A549 (cell line): ENCODE measurements around the gene ANKRD33B. TPM values are rescaled to one million over a fixed set of nuclear protein-coding genes. Genes with fewer than 3 reads are reported as not detected.

Source experiments
- ATAC-seq, 2 experiments: fragments of 200-7000 bp in 1 of 2; fragments of >200 bp in 1 of 2; cut with Nextera tagmentation in 1 of 2; cut with Tn5 transposase in 1 of 2; 3 replicates each; pipeline versions ENCODE4 v1.8.0 to v1.9.1; 2018 to 2020; ENCODE audit warnings: mild to moderate bottlenecking in 1 of 2, moderate library complexity in 1 of 2
- CTCF ChIA-PET: fragments of 300-600 bp; sonication (Branson Sonifier 250); formaldehyde crosslinking; extraction: SDS; loops from one replicate; lab custom pipeline; 2021; ENCODE audit warnings: antibody characterized with exemption, inconsistent platforms; lab: Yijun Ruan, JAX
- POLR2A ChIA-PET: fragments of 350-600 bp; formaldehyde crosslinking; extraction: SDS; loops from one replicate; lab custom pipeline; 2021; ENCODE audit warnings: antibody characterized with exemption, inconsistent platforms; lab: Yijun Ruan, JAX
- DNase-seq, 2 experiments: peaks; one replicate each; pipeline versions ENCODE4 v3.0.0 to v3.0.0-alpha.2; 2011 to 2016; ENCODE audit warnings: low read depth in 1 of 2, low spot score in 1 of 2
- FAIRE-seq: peaks from 2 replicates; lab custom pipeline; 2011; peaks lifted over from hg19 to GRCh38; lab: Jason Lieb, UNC
- H3K27ac ChIP-seq, 2 experiments: fragments of >200 bp; sonication (Bioruptor Twin); formaldehyde crosslinking; 3 replicates each; pipeline ENCODE4 v1.5.1; 2016 to 2017
- H3K4me1 ChIP-seq: fragments of >200 bp; sonication (Bioruptor Twin); formaldehyde crosslinking; 3 replicates; pipeline ENCODE4 v1.6.1; 2016
- H3K4me2 ChIP-seq: fragments of >200 bp; sonication (Bioruptor Twin); formaldehyde crosslinking; 3 replicates; pipeline ENCODE4 v1.6.1; 2016
- H3K4me3 ChIP-seq: fragments of >200 bp; sonication (Bioruptor Twin); formaldehyde crosslinking; 3 replicates; pipeline ENCODE4 v1.5.1; 2016
- H3K9me3 ChIP-seq: fragments of >200 bp; sonication (Bioruptor Twin); formaldehyde crosslinking; 3 replicates; pipeline ENCODE4 v1.6.1; 2016
- ATOH8 ChIP-seq: fragments of 250-450 bp; sonication (Bioruptor Pico); IDR thresholded peaks from 2 replicates; pipeline ENCODE4 v1.5.0; 2020; ENCODE audit warnings: low read depth, mild to moderate bottlenecking, moderate library complexity
- CBX2 ChIP-seq: fragments of 200-600 bp; sonication (generic); IDR thresholded peaks from 2 replicates; pipeline ENCODE4 v1.6.1; 2016; ENCODE audit warnings: low read depth, mild to moderate bottlenecking, borderline replicate concordance
- EHMT2 ChIP-seq: fragments of 200-600 bp; sonication (generic); IDR thresholded peaks from 2 replicates; pipeline ENCODE4 v1.6.1; 2016; ENCODE audit warnings: antibody characterized with exemption, low read depth, mild to moderate bottlenecking, moderate library complexity
- FOSB ChIP-seq: fragments of 250-450 bp; sonication (Bioruptor Pico); IDR thresholded peaks from 2 replicates; pipeline ENCODE4 v1.5.0; 2020; ENCODE audit warnings: mild to moderate bottlenecking, moderate library complexity
- FOXS1 ChIP-seq: fragments of 250-450 bp; sonication (Bioruptor Pico); IDR thresholded peaks from 2 replicates; pipeline ENCODE4 v1.5.0; 2020; ENCODE audit warnings: mild to moderate bottlenecking, moderate library complexity
- HMGXB4 ChIP-seq: fragments of 250-450 bp; sonication (Bioruptor Pico); IDR thresholded peaks from 2 replicates; pipeline ENCODE4 v1.5.0; 2021; ENCODE audit warnings: mild to moderate bottlenecking, moderate library complexity, borderline replicate concordance
- KDM5A ChIP-seq: fragments of 200-600 bp; sonication (generic); IDR thresholded peaks from 2 replicates; pipeline ENCODE4 v1.6.1; 2016; ENCODE audit warnings: antibody characterized with exemption, mild to moderate bottlenecking
- MYC ChIP-seq: IDR thresholded peaks from 2 replicates; pipeline ENCODE4 v1.6.1; 2012; ENCODE audit warnings: mild to moderate bottlenecking, inconsistent platforms, low read length, improper control_type of control experiment, borderline replicate concordance
- NFE2L2 ChIP-seq: fragments of 150-350 bp; conservative IDR thresholded peaks from 2 replicates; pipeline ENCODE4 v1.6.1; 2014; ENCODE audit warnings: low read length
- NR3C1 ChIP-seq: fragments of >200 bp; sonication (Bioruptor Twin); formaldehyde crosslinking; IDR thresholded peaks from 3 replicates; pipeline ENCODE4 v1.6.1; 2017
- RARB ChIP-seq: fragments of 250-450 bp; sonication (Bioruptor Pico); IDR thresholded peaks from 2 replicates; pipeline ENCODE4 v1.8.0; 2021; ENCODE audit warnings: mild to moderate bottlenecking, moderate library complexity
- WGBS: methylation state at CpG from one replicate; pipeline ENCODE4 v1.1.6; 2017; ENCODE audit errors: missing lambda C conversion rate; 5-methylcytosine and 5-hydroxymethylcytosine counted together
- polyA plus RNA-seq, 4 experiments: library from polyadenylated mRNA; depleted of rRNA in 3 of 4; stranded (reverse); fragments of >200 nt; fragmentation: RNase III in 1 of 4; extraction: RNeasy Plus Mini Kit Qiagen cat#74134 plus additional on column Dnase treatment in 1 of 4; gene quantifications; 2 replicates in 3 of 4; 3 replicates in 1 of 4; pipeline ENCODE4 v1.2.3, GENCODE V29; 2011 to 2017
- TF ChIP-seq, protein P1 (sequence below): fragments of >200 bp; sonication (Bioruptor Twin); formaldehyde crosslinking; IDR thresholded peaks from 3 replicates; pipeline ENCODE4 v1.6.1; 2016
- TF ChIP-seq, protein P2 (sequence below): fragments of 200-600 bp; sonication (generic); IDR thresholded peaks from 2 replicates; pipeline ENCODE4 v1.6.1; 2016; ENCODE audit warnings: antibody characterized with exemption, mild to moderate bottlenecking, moderate library complexity
- TF ChIP-seq, protein P3 (sequence below): fragments of >200 bp; sonication (Bioruptor Twin); formaldehyde crosslinking; IDR thresholded peaks from 2 replicates; pipeline ENCODE4 v1.6.1; 2016

The ANKRD33B gene
- polyA plus RNA-seq, 2 of the 4 experiments (the other 2 are of a cell fraction): 4.0 to 6.9 TPM

GRCh38 chr5:10579536-10580521, 16.0 kb downstream of the ANKRD33B start:
- no peak for FAIRE-seq
- H3K4me1 ChIP-seq: peaks cover 33% of the 10 kb centered on the region
- H3K9me3 ChIP-seq: no peaks in the 10 kb centered on the region
- H3K4me3 ChIP-seq: no peak overlapping the region
- H3K4me2 ChIP-seq: 0 out of 3 replicates have a peak overlapping the region, but pooled peaks have one; percentile 3
- peak in 1 of 2 experiments; percentile 7; a peak in 1 of 6 replicates for ATAC-seq
- DNase-seq: no peak
- H3K27ac ChIP-seq: peak overlapping the region in 1 of 2 experiments; percentile 40; a peak in 3 of 6 replicates
- POLR2A ChIA-PET: no interaction called here
- TF ChIP-seq FOSB (CRISPR knock-in tag): no peak
- TF ChIP-seq KDM5A: no peak
- TF ChIP-seq RARB (CRISPR knock-in tag): no peak
- TF ChIP-seq FOXS1 (CRISPR knock-in tag): no peak
- TF ChIP-seq NR3C1: no peak
- no peak for TF ChIP-seq HMGXB4 (CRISPR knock-in tag)
- TF ChIP-seq, protein P1, sequence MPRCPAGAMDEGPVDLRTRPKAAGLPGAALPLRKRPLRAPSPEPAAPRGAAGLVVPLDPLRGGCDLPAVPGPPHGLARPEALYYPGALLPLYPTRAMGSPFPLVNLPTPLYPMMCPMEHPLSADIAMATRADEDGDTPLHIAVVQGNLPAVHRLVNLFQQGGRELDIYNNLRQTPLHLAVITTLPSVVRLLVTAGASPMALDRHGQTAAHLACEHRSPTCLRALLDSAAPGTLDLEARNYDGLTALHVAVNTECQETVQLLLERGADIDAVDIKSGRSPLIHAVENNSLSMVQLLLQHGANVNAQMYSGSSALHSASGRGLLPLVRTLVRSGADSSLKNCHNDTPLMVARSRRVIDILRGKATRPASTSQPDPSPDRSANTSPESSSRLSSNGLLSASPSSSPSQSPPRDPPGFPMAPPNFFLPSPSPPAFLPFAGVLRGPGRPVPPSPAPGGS: no peak
- TF ChIP-seq, protein P2, sequence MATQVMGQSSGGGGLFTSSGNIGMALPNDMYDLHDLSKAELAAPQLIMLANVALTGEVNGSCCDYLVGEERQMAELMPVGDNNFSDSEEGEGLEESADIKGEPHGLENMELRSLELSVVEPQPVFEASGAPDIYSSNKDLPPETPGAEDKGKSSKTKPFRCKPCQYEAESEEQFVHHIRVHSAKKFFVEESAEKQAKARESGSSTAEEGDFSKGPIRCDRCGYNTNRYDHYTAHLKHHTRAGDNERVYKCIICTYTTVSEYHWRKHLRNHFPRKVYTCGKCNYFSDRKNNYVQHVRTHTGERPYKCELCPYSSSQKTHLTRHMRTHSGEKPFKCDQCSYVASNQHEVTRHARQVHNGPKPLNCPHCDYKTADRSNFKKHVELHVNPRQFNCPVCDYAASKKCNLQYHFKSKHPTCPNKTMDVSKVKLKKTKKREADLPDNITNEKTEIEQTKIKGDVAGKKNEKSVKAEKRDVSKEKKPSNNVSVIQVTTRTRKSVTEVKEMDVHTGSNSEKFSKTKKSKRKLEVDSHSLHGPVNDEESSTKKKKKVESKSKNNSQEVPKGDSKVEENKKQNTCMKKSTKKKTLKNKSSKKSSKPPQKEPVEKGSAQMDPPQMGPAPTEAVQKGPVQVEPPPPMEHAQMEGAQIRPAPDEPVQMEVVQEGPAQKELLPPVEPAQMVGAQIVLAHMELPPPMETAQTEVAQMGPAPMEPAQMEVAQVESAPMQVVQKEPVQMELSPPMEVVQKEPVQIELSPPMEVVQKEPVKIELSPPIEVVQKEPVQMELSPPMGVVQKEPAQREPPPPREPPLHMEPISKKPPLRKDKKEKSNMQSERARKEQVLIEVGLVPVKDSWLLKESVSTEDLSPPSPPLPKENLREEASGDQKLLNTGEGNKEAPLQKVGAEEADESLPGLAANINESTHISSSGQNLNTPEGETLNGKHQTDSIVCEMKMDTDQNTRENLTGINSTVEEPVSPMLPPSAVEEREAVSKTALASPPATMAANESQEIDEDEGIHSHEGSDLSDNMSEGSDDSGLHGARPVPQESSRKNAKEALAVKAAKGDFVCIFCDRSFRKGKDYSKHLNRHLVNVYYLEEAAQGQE: no peak
- no peak for TF ChIP-seq CBX2
- no peak for TF ChIP-seq MYC
- 77% methylated on average over 8 of the region's 8 CpGs for WGBS
- CTCF ChIA-PET: interaction anchor here (1.0 to 1.4 kb wide), 2 partner anchors 9 to 48 kb away, joined by 3 read pairs; no protein-coding TSS in a partner anchor

- TF ChIP-seq EHMT2: no peak
- no peak for TF ChIP-seq NFE2L2
- no peak for TF ChIP-seq ATOH8
- TF ChIP-seq, protein P3, sequence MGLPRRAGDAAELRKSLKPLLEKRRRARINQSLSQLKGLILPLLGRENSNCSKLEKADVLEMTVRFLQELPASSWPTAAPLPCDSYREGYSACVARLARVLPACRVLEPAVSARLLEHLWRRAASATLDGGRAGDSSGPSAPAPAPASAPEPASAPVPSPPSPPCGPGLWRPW: no peak
- H3K4me2 ChIP-seq: 0 out of 3 replicates have a peak overlapping the region, but pooled peaks have one; percentile 3
- CTCF ChIA-PET: interaction anchor here (2.1 to 2.2 kb wide), 2 partner anchors 47 to 128 kb away, joined by 6 to 10 read pairs; no protein-coding TSS in a partner anchor
- 91% methylated on average over 9 of the region's 9 CpGs for WGBS
- H3K4me1 ChIP-seq: peaks cover 33% of the 10 kb centered on the region
- no peaks in the 10 kb centered on the region for H3K9me3 ChIP-seq
- ATAC-seq: no peak; a peak in 1 of 6 replicates
- no peak overlapping the region for H3K4me3 ChIP-seq
- DNase-seq: no peak
- peak overlapping the region in 1 of 2 experiments; percentile 40; a peak in 3 of 6 replicates for H3K27ac ChIP-seq
- FAIRE-seq: no peak
- POLR2A ChIA-PET: no interaction called here
Measured at GRCh38 chr5:10580531-10581423, 16.9 kb downstream of the ANKRD33B start.
